Stimulated activated CD8-positive, alpha-beta memory T cell treated with anti-CD3 and anti-CD28 coated beads, Interleukin-12 subunit alpha, Interleukin-12 subunit beta, amount 100 ng/mL, for 1 hour (primary cell): Measurements from ENCODE around the gene ZNF653.

Experiments used
- DNase-seq: peaks from one replicate; pipeline ENCODE4 v3.0.0-alpha.2; 2020; ENCODE audit warnings: low read depth

Gene ZNF653

GRCh38 chr19:11513946-11514345, 8.3 kb upstream of the ZNF653 start:
- no peak for DNase-seq

- DNase-seq = no peak
Measured at GRCh38 chr19:11510444-11510843, 4.8 kb upstream of the ZNF653 start.

- DNase-seq = no peak
Measured at GRCh38 chr19:11507370-11508078, 1.9 kb upstream of the ZNF653 start.

- DNase-seq = no peak
Measured at GRCh38 chr19:11506967-11507366, 1.3 kb upstream of the ZNF653 start.

- DNase-seq = no peak
Measured at GRCh38 chr19:11506101-11506555, 489 bp upstream of the ZNF653 start.

GRCh38 chr19:11505032-11505503, 571 bp downstream of the ZNF653 start:
- DNase-seq = peak; percentile 92

GRCh38 chr19:11504502-11505031, 1.1 kb downstream of the ZNF653 start:
- DNase-seq = no peak

- DNase-seq = no peak
Measured at GRCh38 chr19:11499890-11500420, 5.7 kb downstream of the ZNF653 start.

- no peak for DNase-seq
Measured at GRCh38 chr19:11499220-11499726, 6.4 kb downstream of the ZNF653 start.

GRCh38 chr19:11496391-11497163, 9.1 kb downstream of the ZNF653 start:
- DNase-seq = peak; percentile 43

- DNase-seq = no peak
Measured at GRCh38 chr19:11495885-11496284, 9.8 kb downstream of the ZNF653 start.

GRCh38 chr19:11495481-11495880, 10.2 kb downstream of the ZNF653 start:
- no peak for DNase-seq

- DNase-seq = no peak
Measured at GRCh38 chr19:11494634-11495285, 10.9 kb downstream of the ZNF653 start.

- no peak for DNase-seq
Measured at GRCh38 chr19:11489378-11489777, 16.3 kb downstream of the ZNF653 start.

- DNase-seq = no peak
Measured at GRCh38 chr19:11486661-11487503, 18.8 kb downstream of the ZNF653 start.

- no peak for DNase-seq
Measured at GRCh38 chr19:11485245-11485837, 20.3 kb downstream of the ZNF653 start.

GRCh38 chr19:11483366-11484111, 22.1 kb downstream of the ZNF653 start:
- no peak for DNase-seq

GRCh38 chr19:11482384-11483050, 23.1 kb downstream of the ZNF653 start:
- peak; percentile 73 for DNase-seq
